Medulla oblongata (tissue), 1 donor: ENCODE measurements around the gene DSTYK.
"Not testable (repeated sequence)": the region's sequence is repeated elsewhere in the genome, so short reads cannot be mapped to it uniquely, and the experiment has no call there.

Experiments used
- DNase-seq: peaks from one replicate; pipeline ENCODE4 v3.0.0-alpha.2; 2015; ENCODE audit errors: extremely low spot score

DSTYK gene

DNA sequence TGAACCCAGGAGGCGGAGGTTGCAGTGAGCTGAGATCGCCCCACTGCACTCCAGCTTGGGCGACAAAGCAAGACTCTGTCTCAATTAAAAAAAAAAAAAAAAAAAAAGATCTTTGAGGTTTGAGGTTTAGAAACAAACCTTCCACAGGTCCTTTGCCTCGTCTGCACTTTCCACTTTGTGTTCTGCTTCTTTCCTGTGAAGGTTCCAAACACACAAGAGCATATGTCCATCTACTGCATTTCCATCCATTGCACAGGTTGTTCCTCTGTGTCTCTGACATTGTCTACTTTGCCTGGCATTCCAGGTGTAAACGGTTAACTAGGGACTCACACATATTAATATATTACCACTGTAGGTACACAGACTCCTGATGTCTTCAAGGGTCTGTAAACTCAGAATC, 40.1 kb downstream of the DSTYK start:
- no peak for DNase-seq

DNA sequence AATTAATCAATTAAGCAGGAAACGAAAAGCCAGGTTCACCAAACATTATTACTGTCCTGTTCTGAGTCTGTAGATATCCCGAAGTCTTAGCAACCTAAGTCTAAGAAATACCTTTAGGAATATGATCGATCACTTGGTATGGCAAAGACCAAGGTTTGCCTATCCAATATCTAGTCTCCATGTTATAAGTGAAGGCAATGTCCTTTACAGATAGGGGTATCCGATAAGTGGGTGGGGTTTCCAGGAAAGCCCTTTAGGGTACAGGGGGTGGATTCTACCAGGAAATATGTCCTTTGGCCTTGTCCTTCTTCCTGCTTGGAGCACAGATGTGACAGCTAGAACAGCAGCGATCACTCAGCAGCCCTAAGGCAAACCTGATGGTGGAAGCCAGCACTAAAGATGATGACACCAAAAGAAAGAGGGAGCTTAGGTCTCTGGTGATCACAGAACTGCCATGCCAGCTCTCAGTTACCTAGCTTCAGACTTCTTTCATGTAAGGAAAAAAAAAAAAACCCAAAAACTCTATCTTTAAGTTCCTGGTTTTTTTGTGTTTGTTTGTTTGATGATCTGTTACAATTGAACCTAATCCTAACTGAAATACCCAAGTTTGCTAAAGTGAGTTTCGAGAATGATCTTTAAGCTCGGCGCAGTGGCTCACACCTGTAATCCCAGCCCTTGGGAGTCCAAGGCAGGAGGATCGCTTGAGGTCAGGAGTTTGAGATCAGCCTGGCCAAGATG, 40.8 kb downstream of the DSTYK start:
- no peak for DNase-seq

DNA sequence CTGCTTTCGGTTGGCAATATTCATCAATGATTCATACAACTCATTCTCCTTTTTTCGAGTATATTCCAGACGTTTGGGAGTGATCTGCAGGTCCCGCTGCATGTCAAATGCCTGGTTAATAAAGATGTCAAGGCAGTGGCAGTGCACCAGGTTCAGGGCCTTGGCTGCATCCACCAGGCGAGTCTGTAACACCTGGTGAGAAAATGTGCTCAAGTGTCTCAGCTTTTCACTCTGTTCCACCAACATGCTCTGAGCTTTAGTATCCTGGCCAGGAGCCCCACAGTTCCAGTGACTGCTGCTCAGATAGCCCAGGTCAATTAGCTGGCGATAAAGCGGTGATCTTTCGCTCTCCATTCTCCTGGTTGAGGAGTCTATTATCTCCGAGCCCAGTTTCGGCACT, 42.3 kb downstream of the DSTYK start:
- no peak for DNase-seq

DNA sequence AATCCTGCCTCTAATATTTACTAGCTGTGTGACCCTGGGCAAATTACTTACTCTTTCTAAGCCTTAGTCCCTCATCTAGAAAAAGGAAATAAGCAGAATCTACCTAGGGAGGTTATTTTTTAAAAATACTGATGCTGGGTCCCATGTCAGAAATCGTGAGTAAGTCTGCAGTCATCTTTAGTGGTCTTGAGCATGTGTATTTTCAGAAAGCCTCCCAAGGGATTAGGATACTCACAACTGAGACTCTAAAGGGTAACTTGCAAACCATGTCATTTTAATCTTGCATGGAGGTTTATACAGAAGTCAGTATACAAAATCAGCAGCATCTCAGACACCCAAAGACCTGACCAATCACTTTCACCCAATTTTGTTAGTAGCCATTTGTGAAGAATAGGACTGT, 43.2 kb downstream of the DSTYK start:
- no peak for DNase-seq

DNA sequence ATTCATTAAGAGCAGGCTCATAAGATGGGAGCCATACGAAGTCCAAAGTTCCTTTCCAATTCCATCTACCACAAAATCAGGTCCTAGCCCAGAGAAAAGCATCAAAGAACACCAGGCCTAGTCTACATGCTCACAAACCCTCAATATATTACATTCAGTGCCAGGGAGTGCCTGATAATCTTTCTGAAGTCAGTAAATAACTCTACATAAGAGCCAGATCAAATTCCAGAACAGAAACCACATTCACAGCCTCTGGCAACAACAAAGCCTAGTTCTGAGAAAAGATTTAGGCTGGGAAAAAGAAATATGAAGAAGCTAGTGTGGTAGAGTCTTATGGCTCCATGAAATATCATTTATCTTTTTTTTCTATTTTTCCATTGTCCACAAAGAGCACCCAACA, 49.2 kb downstream of the DSTYK start:
- no peak for DNase-seq

DNA sequence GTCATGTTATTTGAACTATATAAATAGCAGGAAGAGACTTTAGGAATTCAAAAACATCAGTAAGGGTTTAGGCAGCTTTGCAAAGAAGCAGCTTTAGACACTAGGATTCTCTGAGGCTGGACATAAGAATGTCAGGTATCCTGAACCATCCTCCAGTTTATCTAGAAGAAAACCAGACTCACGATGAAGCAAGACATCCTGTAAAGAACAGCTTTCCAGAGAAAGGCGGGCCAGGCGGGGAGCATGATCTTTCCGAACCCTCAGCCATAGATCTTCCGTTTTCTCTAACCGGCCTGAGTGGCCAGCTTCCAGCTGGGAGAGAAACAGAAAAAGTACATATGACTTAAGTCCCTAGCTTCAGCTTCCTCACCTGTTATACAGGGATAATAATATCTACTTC, 50.4 kb downstream of the DSTYK start:
- no peak for DNase-seq

DNA sequence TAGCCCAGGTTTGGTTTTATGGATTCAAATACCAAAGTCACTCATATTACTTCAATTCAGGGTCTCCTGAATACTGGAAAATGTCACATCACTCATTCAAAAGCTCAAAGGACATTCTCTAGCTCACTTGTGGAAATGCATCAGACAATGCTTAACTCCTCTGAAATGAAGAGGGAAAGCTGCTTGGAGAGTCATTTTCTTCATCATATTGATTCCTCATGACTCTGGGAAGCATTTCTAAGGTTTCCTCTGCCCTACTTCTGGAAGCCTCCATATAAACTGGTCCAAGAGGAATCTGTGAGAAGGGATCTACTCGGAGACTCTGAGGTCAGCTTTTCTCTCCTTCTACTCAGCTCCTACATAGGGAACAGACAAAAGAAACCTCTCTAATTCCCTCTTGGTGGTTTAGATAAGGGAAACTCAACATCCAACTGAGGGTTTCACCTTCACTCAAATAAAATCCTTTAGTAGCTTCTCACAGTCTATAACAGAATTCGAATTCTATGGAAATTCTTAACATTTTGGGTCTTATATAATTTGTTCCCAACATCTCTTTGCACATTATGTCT, 53.4 kb downstream of the DSTYK start:
- DNase-seq, result no peak

DNA sequence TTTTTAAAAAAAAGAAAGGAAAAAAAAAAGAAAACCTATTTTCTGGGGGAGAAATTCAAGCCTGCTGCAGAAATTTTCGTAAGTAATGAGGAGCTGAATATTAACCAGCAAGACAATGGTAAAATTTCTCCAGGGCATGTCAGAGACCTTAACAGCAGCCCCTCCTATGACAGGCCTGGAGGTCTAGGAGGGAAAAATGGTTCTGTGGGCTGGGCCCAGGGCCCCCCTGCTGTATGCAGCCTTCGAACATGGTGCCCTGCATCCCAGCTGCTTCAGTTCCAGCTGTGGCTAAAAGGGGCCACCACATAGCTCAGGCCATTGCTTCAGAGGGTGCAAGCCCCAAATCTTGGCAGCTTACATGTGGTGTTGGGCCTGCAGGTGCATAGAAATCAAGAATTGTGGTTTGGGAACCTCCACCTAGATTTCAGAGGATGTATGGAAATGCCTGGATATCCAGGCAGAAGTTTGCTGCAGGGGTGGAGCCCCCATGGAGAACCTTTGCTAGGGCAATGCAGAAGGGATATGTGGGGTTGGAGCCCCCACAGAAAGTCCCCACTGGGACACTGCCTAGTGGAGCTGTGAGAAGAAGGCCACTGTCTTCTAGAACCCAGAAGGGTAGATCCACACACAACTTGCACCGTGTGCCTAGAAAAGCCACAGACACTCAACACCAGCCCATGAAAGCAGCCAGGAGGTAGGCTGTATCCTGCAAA, 55.7 kb downstream of the DSTYK start:
- not testable (repeated sequence) for DNase-seq

DNA sequence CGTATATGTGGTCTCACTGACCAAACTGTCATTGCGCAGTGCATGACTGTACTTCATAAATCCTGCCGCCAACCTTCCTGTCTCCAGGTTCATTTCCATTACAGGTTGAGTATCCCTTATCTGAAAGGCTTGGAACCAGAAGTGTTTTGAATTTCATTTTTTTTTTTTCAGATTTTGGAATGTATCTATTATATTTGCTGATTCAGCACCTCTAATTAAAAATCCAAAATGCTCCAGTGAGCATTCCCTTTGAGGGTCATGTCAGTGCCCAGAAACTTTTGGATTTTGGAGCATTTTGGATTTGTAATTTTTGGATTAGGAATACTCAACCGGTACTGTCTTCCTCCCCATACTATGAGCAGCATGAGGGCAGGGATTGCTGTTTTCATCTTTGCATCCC, 59.0 kb downstream of the DSTYK start:
- no peak for DNase-seq

DNA sequence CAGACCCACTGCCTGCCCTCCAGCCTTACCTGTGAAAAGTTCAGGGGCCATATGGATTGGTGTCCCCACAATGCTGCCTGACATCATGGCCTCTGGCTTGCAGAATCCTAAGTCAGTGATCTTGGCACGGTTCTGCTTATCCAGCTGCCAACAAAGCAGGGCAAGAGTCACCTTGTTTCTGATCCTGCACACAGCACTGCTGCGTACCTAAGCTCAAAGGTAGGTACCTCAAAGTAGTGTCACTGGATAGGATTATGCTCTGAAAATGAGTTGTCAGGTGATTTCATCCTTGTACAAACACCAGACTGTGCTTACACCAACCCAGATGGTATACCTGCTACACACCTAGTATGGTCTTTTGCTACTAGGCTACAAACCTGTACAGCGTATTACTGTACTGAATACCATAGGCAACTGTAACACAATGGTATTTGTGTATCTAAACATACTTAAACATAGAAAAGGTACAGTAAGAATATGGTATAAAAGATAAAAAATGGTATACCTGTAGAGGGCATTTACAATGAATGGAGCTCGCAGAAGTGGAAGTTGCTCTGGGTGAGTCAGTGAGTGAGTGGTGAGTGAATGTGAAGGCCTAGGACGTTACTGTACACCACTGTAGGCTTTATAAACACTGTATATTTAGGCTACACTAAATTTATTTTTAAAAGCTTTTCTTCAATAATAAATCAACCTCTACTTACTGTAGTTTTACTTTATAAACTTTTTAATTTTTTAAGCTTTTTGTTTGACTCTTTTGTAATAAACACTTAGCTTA, 60.7 kb downstream of the DSTYK start:
- DNase-seq, result no peak

DNA sequence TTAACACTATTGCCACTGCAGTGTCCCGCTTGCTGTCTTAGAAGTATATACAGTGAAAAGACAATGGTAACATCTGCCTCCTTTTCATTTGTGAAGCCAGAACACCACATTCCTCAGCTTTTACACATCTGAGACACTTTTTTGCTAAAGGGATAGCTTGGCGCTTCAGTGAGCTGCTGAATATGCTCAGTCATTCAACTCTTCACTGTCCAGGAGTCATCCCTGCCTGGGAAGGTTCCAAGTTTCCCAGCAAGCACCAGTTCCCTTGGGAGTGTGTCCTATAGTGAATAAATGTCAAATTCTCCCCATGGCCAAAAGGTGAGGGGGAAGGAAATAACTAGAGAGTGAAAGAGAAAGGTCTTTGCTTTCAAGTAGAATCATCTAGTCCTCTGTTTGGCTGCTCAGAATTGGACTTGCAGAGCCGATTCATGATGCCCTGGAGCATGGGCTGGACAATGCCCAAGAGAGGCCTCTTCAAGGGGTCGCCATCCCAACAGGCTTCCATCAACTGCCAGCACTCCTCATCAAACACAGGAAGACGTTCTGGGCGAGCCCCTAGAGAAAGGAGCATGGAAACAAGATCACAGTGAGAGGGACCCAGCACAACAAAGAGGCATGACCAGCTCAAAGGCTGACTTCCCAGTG, 64.2 kb downstream of the DSTYK start:
- DNase-seq, result no peak

DNA sequence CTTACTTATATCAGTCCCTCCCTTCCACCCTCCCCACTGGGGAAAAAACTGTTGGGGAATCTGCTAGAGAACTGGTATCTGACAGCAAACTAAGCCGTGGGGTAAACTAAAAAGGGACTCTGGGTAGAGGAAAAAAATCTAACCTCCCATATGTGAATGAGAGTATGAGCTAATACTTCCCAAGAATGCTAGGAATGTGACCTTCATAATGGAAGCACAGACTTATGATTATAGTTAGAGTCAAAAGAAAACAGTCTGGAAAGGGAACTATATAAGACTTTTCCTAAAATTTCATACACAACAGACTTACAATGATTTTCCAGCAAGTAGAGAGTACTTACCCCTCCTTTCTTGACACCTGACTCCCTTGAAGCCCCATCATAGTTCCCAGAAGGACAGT, 66.8 kb downstream of the DSTYK start:
- DNase-seq, result no peak

DNA sequence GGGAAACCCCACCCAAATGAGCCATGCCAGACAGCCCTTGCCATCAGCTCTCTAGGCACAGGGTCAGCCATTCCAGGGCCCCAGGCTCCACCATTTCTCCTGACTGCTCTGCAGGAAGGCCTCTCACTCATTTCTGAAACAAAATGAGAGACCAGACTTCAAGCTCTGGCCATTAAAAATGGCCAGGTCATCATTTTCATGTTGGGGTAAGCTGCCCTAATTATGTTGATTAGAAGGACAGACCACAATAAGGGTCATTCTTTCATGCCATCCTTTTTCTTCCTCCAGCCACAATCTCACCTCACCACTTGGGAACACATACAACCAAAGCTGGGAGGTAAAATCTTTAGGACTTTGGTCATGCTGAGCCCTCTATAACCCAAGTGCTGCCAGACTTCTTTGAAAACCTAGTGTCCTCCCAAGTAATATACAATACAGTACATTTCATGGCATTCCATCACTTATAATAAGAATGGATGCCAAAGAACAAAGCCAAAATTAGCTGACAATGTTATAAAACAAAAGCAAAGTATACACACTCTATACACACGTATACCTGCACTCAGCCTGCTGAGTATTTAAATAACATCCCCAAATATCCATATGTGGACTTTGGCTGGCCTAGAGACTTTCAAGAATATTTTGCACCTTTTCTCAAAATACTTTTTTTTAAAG, 67.3 kb downstream of the DSTYK start:
- no peak for DNase-seq

DNA sequence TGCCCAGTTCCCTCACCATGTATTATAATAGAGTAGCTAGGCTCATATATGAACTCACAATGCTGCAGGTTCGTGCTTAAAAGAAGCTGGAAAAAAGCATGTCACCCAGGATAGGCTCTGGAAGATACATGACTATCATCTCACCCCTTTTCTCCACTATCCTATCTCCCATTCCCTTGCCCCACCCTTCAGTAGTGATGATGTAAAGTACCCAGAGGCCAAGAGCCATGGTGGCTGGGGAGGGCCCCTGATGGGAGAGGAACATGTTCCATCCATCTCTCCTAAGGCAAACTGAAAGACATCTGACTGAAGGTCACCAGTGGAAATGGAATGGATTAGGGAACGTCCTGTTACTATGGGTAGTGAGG, 69.4 kb downstream of the DSTYK start:
- DNase-seq, result no peak

DNA sequence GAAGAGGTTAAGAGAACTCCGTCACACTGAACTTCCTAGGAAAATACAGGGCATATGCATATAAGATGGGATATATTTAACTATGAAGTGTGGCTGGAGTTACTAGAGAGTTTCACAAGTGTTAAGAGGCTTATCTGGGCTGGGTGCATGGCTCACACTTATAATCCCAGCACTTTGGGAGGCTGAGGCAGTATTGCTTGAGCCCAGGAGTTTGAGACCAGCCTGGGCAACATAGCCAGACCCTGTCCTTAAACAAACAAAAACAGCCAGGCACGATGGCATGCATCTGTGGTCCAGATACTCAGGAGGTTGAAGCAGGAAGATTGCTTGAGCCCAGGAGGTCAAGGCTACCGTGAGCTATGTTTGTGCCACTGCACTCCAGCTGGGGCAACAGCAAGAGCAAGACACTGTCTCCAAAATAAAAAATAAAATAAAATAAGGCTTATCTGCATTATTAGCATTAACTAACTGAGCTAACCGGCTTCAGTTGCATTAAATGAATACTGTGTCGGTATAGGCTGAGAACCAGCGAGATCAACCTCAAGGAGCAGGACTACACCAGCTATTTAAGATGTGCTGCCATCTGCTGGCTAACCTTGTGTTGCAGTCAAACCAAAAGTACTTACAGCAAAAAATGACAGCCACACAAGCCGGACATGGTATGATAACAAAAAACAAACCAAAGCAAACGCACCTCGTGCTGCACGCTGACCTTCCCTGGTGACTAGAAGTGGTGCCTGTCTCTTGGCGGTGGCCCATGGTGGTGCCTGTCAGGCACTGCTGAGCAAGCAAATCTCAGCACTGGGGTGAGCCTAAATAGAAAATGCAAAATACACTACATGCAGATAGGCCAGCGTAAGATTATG, 70.0 kb downstream of the DSTYK start:
- peak; percentile 93 for DNase-seq

DNA sequence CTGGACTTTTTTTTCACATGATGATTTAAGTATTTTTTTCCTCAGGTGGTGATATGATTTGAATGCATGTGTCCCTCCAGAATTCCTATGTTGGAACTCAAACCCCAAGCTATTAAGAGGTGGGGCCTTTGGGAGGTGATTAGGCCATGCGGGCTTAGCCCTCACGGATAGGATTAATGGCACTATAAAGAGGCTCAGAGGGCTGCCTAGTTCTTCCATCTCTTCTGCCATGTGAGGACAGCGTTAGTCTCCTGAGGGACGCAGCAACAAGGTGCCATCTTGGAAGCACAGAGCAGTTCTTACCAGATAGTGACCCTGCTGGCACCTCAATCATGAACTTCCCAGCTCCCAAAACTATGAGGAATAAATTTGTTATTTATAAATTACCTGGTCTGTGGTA, 71.4 kb downstream of the DSTYK start:
- DNase-seq, result no peak

DNA sequence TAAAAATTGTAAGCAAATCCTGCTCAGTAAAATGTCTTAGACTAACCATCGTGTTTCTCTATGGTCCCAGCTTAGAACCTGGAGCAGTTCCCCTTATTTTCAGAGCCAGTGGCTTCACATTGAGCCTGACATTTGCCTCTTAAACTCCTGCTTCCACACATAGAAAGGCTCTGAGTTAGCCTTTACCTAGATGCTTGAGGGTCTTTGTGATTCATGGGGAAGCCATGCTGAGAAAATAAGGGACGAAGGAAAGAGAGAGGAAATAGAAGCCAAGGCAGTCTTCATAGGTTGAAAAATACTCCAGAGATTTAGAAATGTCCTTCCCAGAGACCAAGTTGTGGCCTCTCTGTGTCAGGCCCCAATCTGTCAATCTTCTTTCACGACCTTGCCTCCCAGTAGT, 73.6 kb downstream of the DSTYK start:
- no peak for DNase-seq

DNA sequence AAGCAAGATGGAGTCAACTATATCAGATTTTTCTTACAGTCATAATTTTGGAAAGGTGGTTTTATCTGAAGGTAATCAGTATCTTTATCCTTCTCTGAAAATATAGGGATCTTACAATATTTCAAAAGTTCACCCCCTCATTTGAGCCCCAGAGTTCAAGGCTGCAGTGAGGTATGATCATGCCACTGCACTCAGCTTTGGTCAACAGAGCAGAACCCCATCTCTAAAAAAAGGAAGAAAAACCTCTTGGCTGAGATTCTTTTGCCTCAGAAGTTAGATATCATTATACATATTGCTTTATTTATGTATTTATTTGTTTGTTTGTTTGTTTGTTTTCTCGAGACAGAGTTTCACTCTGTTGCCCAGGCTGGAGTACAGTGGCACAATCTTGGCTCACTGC, 78.2 kb downstream of the DSTYK start:
- no peak for DNase-seq

DNA sequence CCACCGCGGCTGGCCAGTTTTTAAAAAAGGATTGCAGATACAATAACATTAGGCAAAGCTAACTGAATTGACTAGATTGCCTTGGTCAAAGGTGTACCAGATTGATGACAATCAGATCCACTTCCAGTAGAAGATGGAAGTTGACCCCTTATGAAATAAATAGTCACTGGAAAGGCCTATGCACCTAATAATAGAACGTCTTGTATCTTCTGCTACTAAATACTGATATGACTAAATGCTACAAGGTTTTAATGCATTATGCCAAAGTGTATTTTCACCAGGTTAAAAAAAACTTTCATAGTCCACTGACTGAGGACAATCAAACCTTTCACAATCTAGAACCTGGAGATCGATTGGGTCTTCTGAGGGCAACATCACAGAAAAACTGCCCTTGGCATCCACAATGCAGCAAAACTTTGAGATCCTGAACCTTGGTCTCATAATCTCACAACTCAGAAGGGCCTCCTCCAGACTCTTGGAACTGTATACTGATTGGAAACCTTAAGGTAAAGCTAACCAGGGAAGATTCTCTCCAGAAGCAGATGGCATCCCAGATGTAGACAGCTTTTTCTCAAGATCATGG, 82.0 kb downstream of the DSTYK start:
- DNase-seq, result no peak

DNA sequence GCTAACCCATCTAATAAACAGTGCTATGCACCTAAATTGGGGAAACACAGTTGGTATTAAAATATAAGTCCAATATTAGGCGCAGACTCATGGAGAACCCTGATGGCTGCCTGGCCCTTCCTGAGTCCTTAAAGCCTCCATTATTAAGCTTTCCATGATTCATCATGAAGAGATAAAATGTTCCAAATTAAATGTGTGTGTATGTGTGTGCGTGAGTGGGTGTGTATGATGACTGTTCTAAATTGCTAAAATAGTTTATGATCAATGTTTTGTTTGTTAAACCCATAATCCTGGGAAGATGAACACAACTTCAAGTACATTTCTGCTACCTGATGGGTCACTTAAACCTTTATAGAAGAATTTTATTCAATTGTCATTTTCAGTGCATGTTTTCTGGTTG, 83.5 kb downstream of the DSTYK start:
- no peak for DNase-seq
